ENCODE data around the gene GKAP1. TPM values are rescaled to one million over a fixed set of nuclear protein-coding genes. Genes with fewer than 3 reads are reported as not detected.
"Not testable (repeated sequence)": the region's sequence is repeated elsewhere in the genome, so short reads cannot be mapped to it uniquely, and the experiment has no call there.

Gene GKAP1
- total RNA-seq, 4 donors from 2014 or later = 7.5 to 22.3 (median 10.7) TPM

DNA sequence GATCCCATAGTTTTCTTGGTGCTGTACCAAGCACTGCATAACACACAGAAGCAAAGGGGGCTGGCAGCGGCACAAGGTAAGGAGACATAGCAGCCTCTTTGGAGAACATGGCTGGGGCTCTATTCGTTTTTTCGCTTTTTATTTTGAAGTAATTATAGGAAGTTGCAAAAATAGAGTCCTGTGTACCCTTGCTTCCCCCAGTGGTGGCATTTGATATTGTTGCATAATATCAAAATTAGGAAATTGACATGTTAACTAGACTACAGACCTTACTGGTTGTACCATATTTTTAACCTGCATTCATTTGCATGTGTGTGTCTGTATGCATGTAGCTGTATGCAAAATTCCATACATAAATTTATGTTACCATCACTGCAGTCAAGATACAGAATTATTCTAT lies 103.2 kb downstream of the GKAP1 start:
- Histone ChIP-seq H3K27ac (no peak overlapping the region), H3K4me1 (no peaks in the 10 kb centered on the region), H3K9me3 (no peaks in the 10 kb centered on the region), H3K36me3 (no peaks in the 10 kb centered on the region), H3K27me3 (no peaks in the 10 kb centered on the region), H3K4me3 (no peak overlapping the region)
- TF ChIP-seq, protein P1, sequence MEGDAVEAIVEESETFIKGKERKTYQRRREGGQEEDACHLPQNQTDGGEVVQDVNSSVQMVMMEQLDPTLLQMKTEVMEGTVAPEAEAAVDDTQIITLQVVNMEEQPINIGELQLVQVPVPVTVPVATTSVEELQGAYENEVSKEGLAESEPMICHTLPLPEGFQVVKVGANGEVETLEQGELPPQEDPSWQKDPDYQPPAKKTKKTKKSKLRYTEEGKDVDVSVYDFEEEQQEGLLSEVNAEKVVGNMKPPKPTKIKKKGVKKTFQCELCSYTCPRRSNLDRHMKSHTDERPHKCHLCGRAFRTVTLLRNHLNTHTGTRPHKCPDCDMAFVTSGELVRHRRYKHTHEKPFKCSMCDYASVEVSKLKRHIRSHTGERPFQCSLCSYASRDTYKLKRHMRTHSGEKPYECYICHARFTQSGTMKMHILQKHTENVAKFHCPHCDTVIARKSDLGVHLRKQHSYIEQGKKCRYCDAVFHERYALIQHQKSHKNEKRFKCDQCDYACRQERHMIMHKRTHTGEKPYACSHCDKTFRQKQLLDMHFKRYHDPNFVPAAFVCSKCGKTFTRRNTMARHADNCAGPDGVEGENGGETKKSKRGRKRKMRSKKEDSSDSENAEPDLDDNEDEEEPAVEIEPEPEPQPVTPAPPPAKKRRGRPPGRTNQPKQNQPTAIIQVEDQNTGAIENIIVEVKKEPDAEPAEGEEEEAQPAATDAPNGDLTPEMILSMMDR (IDR thresholded peaks at IDR 0.05) = peak in 4 of 6 experiments; percentile 10 to 24 (median 16)
- TF ChIP-seq POLR2A (IDR thresholded peaks at IDR 0.05) = no peak
- no peak for DNase-seq

DNA sequence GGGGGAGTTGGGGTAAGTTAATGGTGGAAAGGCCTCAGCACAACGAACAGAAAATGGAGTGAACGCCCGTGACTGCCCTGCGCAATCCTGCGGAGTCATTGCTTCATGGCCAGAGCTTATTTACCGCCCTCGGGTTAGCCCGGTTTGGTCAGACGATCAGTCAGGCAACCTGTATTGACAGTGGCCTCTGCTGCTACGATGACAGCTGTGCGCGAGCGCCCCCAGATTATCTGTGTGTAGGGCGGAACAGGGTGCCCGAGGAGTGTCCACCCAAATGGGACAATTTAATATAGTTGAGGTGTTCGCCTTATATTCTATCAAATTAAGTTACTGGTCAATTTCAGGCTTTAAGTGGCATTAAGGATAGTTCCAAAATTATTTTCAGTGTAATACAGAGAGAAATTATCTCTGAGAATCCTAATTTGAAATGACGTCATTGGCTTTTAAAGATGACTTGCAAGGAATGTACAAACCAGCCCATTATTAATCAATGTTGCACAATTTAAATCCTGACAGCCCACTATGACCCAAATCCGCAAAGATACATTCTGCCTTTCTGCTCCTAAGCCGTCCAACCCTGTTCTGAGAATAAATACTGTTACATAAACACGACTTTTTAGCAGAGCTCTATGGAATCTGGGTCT lies 108.9 kb downstream of the GKAP1 start:
- peak overlapping the region; percentile 93 to 99 (median 97) for H3K27ac ChIP-seq
- peak; percentile 78 to 94 (median 88) for DNase-seq
- TF ChIP-seq, protein P1 (IDR thresholded peaks at IDR 0.05) = peak in 3 of 6 experiments; percentile 13 to 29 (median 21)
- TF ChIP-seq POLR2A (IDR thresholded peaks at IDR 0.05) = no peak
- H3K27me3 ChIP-seq = no peaks in the 10 kb centered on the region
- H3K4me1 ChIP-seq = peaks cover 0 to 21% (median 2%) of the 10 kb centered on the region in 4 donors
- H3K4me3 ChIP-seq = peak overlapping the region; percentile 69 to 90 (median 84)
- H3K36me3 ChIP-seq = no peaks in the 10 kb centered on the region
- H3K9me3 ChIP-seq = no peaks in the 10 kb centered on the region

DNA sequence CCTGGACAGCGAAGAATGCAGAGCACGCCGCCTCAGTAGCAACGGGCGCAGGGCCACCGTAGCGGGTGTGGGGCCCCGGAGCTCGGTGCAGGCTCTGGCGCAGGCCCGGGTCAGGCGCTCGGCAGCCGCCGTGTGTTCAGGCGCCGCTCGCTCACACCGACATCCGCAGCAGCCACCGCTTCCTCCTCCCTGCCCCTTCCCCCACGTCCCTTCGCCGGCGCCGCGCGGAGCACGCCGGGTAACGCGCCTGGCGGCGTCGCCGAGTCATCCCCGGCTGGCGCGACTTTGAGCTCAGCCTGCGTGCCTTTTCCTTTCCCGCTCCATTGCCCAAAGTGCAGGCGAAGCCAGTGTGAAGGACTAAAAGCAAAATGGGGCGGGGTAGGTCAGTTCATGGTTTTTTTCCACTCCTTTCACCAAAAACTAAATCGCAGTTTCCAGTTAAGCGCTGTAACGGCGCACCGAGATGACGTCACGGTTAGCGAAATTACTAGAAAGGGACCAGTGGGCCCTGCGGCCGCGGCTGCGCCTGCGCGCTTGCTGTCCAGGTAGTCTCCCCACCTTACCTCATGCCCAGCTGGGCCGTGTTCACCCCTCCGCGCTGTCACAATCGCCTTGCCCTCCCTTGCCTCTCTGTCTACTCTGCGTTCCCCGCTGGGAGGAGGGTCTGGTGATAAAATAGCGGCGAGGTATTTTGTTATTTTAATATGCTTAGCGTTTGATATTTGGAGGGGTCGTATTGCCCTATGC lies 109.6 kb downstream of the GKAP1 start, which contains the start of gene UBQLN1:
Gene UBQLN1, minus strand, starts transcription at position 191 of the 747 bp plus-strand sequence. CDS start 279 bp downstream, outside the sequence.
- H3K27ac ChIP-seq = peak within 1 kb of the TSS; percentile 93 to 99 (median 97)
- peak within 1 kb of the TSS; percentile 69 to 90 (median 84) for H3K4me3 ChIP-seq
- no peaks in the 10 kb centered on the region for H3K36me3 ChIP-seq
- TF ChIP-seq POLR2A (IDR thresholded peaks at IDR 0.05) = peak; percentile 89 to 91
- TF ChIP-seq, protein P1 (IDR thresholded peaks at IDR 0.05) = peak in 2 of 6 experiments; percentile 25 to 28
- peaks cover 0 to 21% (median 2%) of the 10 kb centered on the region in 4 donors for H3K4me1 ChIP-seq
- no peaks in the 10 kb centered on the region for H3K27me3 ChIP-seq
- H3K9me3 ChIP-seq = no peaks in the 10 kb centered on the region
- DNase-seq = peak; percentile 94 to 98 (median 94)

DNA sequence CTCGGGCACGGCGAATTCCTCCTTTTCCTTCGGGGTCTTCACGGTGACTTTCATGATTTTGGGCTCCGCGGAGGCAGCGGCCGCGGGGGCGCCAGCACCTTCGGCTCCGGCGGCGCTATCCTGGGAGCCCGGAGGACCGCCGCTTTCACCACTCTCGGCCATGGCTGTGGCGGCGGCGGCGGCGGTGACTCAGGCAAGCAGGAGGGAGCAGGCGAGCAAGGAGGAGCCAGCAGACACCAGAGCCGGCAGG lies 110.1 kb downstream of the GKAP1 start:
- DNase-seq = no peak
- Histone ChIP-seq H3K27me3 (no peaks in the 10 kb centered on the region), H3K9me3 (no peaks in the 10 kb centered on the region), H3K27ac (peak overlapping the region; percentile 93 to 99 (median 97)), H3K36me3 (no peaks in the 10 kb centered on the region), H3K4me1 (peaks cover 0 to 21% (median 2%) of the 10 kb centered on the region in 4 donors), H3K4me3 (peak overlapping the region; percentile 69 to 90 (median 84))
- TF ChIP-seq, protein P1 (IDR thresholded peaks at IDR 0.05) = no peak
- TF ChIP-seq POLR2A (IDR thresholded peaks at IDR 0.05) = no peak

DNA sequence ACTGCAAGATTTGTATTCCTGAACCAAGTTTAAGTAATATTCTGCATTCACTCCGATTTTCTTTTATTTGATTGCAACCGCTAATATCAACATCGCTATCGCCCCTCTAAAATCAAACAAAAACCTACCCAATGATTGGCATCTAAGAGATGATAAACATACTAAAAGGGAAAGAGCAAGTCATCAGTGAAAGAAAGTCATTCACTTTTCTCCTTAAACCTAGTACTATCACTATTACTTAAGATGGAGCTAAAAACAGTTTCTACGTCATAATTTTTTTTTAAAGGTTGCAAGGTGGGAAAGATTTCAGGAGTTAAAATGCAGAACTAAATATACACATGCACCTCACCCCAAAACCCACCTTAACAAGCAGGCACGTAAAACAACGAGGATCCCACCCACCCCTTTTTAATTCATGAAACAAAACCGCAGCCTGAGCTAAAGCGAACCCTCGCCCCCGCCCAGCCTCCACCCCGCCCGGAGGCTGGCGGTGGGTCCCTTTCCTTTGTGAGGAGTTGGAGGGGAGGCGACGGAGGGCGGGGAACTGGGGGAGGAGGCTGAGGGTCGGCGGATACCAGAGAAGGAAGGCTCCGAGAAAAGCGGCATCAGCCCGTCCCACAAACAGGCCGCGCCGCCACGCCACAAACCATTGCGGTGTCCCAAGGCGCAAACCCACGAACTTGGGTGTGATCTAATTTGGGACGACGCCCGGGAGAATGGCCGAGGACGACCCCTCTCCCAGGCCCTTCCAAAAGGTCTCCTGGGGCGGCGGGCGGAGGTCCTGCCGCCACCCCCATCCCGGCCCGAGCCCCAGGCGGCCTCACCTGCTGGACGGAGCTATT lies 110.7 kb downstream of the GKAP1 start:
- H3K36me3 ChIP-seq = no peaks in the 10 kb centered on the region
- H3K27ac ChIP-seq = peak overlapping the region; percentile 93 to 99 (median 97)
- TF ChIP-seq, protein P1 (IDR thresholded peaks at IDR 0.05) = no peak
- TF ChIP-seq POLR2A (IDR thresholded peaks at IDR 0.05) = no peak
- peaks cover 0 to 22% (median 4%) of the 10 kb centered on the region in 4 donors for H3K4me1 ChIP-seq
- H3K27me3 ChIP-seq = no peaks in the 10 kb centered on the region
- peak overlapping the region; percentile 69 to 90 (median 84) for H3K4me3 ChIP-seq
- peak; percentile 39 to 69 (median 69) for DNase-seq
- H3K9me3 ChIP-seq = no peaks in the 10 kb centered on the region

DNA sequence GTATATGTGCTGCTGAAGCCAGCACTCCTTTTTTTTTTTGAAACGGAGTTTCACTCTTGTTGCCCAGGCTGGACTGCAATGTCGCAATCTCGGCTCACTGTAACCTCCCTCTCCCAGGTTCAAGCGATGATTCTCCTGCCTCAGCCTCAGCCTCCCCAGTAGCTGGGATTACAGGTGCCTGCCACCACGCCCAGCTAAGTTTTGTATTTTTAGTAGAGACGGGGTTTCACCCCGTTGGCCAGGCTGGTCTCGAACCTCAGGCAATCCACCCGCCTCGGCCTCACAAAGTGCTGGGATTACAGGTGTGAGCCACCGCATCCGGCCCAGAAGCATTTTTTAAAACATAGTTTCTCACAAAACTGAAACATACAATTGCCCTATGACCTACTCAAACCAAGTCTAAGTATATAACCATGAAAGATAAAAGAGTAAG lies 112.3 kb downstream of the GKAP1 start:
- not testable (repeated sequence) for DNase-seq, H3K27ac ChIP-seq, H3K4me3 ChIP-seq, H3K36me3 ChIP-seq, H3K9me3 ChIP-seq, H3K27me3 ChIP-seq
- H3K4me1 ChIP-seq = peaks cover 0 to 33% (median 5%) of the 10 kb centered on the region in 4 donors
